Cardiac fibroblast (primary cell): ENCODE results near the gene TTC33.
A peak's percentile ranks its signal among the peaks of the same experiment; 100 is the strongest.

ENCODE experiments used
- DNase-seq, 2 donors: peaks; one replicate each; pipeline versions ENCODE4 v3.0.0 to v3.0.0-alpha.2; 2010; ENCODE audit warnings: low read depth in 2 of 2
- H3K4me3 ChIP-seq, 2 donors: replicated peaks in 1 of 2; 1 replicate in 1 of 2; 2 replicates in 1 of 2; pipeline ENCODE4 v1.5.1; 2011; ENCODE audit warnings: low read depth in 2 of 2, low read length in 2 of 2, mild to moderate bottlenecking in 2 of 2, moderate library complexity in 1 of 2
- CTCF ChIP-seq: IDR thresholded peaks from one replicate; pipeline ENCODE4 v1.5.1; 2011; ENCODE audit warnings: low read depth, mild to moderate bottlenecking, low read length, inconsistent platforms

TTC33 gene

DNA sequence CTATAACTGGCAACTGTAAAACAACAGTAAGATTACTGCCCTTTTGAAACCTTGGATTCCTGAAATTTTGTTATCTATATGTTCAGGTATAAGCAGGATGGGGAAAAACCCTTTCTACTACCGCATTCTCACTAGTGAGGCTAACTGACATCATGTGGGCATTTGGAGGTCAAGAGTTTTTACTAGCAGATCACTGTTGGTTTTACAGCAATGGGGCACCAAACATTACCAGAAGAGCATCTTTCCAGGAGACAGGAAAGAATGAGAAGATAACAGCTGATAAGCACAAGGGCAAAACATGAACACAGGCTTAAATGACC is 20.9 kb upstream of the TTC33 start:
- no peak for TF ChIP-seq CTCF
- no peak for DNase-seq
- H3K4me3 ChIP-seq: no peak overlapping the region

GRCh38 chr5:40775846-40776657 is 20.3 kb upstream of the TTC33 start:
- TF ChIP-seq CTCF: no peak
- H3K4me3 ChIP-seq: no peak overlapping the region
- DNase-seq: no peak

DNA sequence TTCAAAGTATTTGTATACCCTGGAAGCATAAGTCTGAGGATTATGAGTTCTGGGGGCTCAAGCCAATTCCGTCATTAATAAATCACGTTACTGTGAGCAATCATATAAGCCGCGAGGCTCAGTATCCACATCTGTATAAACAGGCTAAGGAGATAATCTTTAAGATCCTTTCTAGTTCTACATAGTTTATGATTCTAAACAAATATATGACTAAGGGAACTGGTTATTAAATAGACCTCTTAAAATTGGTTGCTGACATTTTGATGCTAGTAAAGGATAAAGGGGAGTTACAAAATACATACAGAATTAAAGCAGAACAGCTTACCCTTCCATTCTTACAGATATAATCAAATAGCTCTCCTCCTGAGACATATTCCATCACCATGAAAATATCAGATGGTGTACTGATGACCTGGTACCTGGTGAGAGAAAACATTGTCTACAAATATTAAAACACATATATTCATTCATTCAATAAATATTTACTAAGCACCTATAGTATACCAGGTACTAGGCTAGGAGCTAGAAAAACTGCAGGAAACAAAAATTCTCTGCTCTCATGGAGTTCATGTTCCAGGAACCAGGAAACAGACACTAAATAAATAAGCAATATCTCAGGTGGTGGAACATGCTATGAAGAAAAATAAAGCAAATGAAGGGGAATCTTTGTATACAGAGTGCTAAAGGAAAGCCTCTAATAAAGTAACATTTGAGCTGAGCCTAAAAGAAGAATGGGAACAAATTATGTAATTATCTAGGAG is 19.5 kb upstream of the TTC33 start:
- H3K4me3 ChIP-seq: no peak overlapping the region
- no peak for TF ChIP-seq CTCF
- DNase-seq: no peak

- H3K4me3 ChIP-seq: no peak overlapping the region
- TF ChIP-seq CTCF: no peak
- peak in 1 of 2 donors; percentile 6 for DNase-seq
These were observed 18.9 kb upstream of the TTC33 start for GRCh38 chr5:40774623-40775022.

- H3K4me3 ChIP-seq: no peak overlapping the region
- TF ChIP-seq CTCF: no peak
- no peak for DNase-seq
These were observed 15.0 kb upstream of the TTC33 start for GRCh38 chr5:40770764-40771163.

DNA sequence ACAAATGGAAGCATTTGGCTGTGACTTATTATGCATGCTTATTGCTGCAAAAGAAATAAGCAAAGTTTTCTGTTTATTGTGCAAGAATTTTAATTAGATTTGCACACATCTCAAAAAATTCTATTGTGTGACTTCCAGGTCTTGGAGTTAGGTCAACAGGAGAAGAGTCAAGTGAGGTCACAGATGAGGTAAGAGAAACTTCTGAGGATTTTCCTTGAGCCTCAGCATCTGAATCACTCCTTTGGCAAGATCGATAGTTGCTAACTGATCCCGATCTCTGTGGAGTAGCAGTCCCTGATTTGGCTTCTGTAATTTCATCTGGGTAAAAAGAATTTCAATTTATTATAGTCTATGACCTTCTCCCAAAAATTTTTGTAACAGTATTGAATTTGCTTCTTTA is 6.9 kb upstream of the TTC33 start:
- DNase-seq: no peak
- H3K4me3 ChIP-seq: no peak overlapping the region
- TF ChIP-seq CTCF: no peak

GRCh38 chr5:40757400-40757799 is 1.6 kb upstream of the TTC33 start:
- no peak for TF ChIP-seq CTCF
- no peak for DNase-seq
- H3K4me3 ChIP-seq: no peak overlapping the region
